IMR-90 (cell line): ENCODE data around the gene MIOX. TPM values are rescaled to one million over a fixed set of nuclear protein-coding genes. Genes with fewer than 3 reads are reported as not detected.

Experiments
- ATAC-seq: fragments of 200-7000 bp; cut with Tn5 transposase; 2 replicates; pipeline ENCODE4 v1.9.1; 2020; ENCODE audit warnings: low read depth, mild to moderate bottlenecking, moderate library complexity
- BruUV-seq: library from RNA; stranded (reverse); fragments of 400-500 nt; replicated peaks from 2 replicates; lab custom pipeline; 2021; lab: Mats Ljungman, UMichigan
- CTCF ChIA-PET: fragments of 300-600 bp; formaldehyde crosslinking; extraction: SDS; loops from one replicate; lab custom pipeline; 2021; ENCODE audit warnings: antibody characterized with exemption; lab: Yijun Ruan, JAX
- POLR2A ChIA-PET: fragments of 300-600 bp; sonication (Branson Sonifier 250); formaldehyde crosslinking; loops from one replicate; lab custom pipeline; 2022; ENCODE audit warnings: antibody characterized with exemption; ENCODE audit not compliant: unreplicated experiment; lab: Charles Lee
- DNase-seq: peaks from one replicate; pipeline ENCODE4 v3.0.0; 2013
- H2AFZ ChIP-seq: replicated peaks from 2 replicates; pipeline ENCODE3; 2013; ENCODE audit warnings: low read length, mild to moderate bottlenecking; ENCODE audit not compliant: poor library complexity
- H2AK5ac ChIP-seq: 2 replicates; pipeline ENCODE4 v1.6.1; 2013; ENCODE audit warnings: low read depth, low read length, inconsistent platforms
- H2AK9ac ChIP-seq: replicated peaks from 2 replicates; pipeline ENCODE3; 2013; ENCODE audit warnings: mild to moderate bottlenecking, low read depth, low read length, moderate library complexity; ENCODE audit not compliant: poor library complexity
- H2BK120ac ChIP-seq: 2 replicates; pipeline ENCODE4 v1.6.1; 2013; ENCODE audit warnings: low read depth, low read length, inconsistent platforms
- H2BK15ac ChIP-seq: 3 replicates; pipeline ENCODE4 v1.6.1; 2013; ENCODE audit warnings: low read depth, low read length, inconsistent platforms
- H2BK20ac ChIP-seq: 2 replicates; pipeline ENCODE4 v1.6.1; 2013; ENCODE audit warnings: low read depth, mild to moderate bottlenecking, inconsistent platforms, low read length, moderate library complexity
- H2BK5ac ChIP-seq: 2 replicates; pipeline ENCODE4 v1.6.1; 2013; ENCODE audit warnings: mild to moderate bottlenecking, low read depth, low read length, inconsistent platforms; ENCODE audit not compliant: poor library complexity, severe bottlenecking
- H3K14ac ChIP-seq: replicated peaks from 2 replicates; pipeline ENCODE4 v1.6.1; 2013; ENCODE audit warnings: low read depth, low read length, inconsistent platforms
- H3K18ac ChIP-seq: 2 replicates; pipeline ENCODE4 v1.6.1; 2013; ENCODE audit warnings: low read depth, low read length, control low read depth
- H3K23ac ChIP-seq: 2 replicates; pipeline ENCODE4 v1.6.1; 2013; ENCODE audit warnings: low read depth, low read length, inconsistent platforms
- H3K27ac ChIP-seq: 2 replicates; pipeline ENCODE4 v1.5.1; 2013; ENCODE audit warnings: mild to moderate bottlenecking, control low read depth, low read length; ENCODE audit not compliant: insufficient read depth
- H3K27me3 ChIP-seq: 2 replicates; pipeline ENCODE4 v1.6.1; 2013; ENCODE audit warnings: low read length; ENCODE audit not compliant: control insufficient read depth, insufficient read depth
- H3K36me3 ChIP-seq: 2 replicates; pipeline ENCODE4 v1.6.1; 2013; ENCODE audit warnings: low read length, mixed read lengths; ENCODE audit not compliant: control insufficient read depth, insufficient read depth
- H3K4ac ChIP-seq: 2 replicates; pipeline ENCODE4 v1.6.1; 2013; ENCODE audit warnings: low read depth, low read length, inconsistent platforms
- H3K4me1 ChIP-seq: 2 replicates; pipeline ENCODE4 v1.6.1; 2013; ENCODE audit warnings: low read length, mixed read lengths; ENCODE audit not compliant: control insufficient read depth, insufficient read depth
- H3K4me2 ChIP-seq: 2 replicates; pipeline ENCODE4 v1.6.1; 2013; ENCODE audit warnings: low read depth, mild to moderate bottlenecking, control low read depth, low read length, moderate library complexity
- H3K4me3 ChIP-seq: 2 replicates; pipeline ENCODE4 v1.5.1; 2013; ENCODE audit warnings: low read depth, mild to moderate bottlenecking, control low read depth, low read length, moderate library complexity; ENCODE audit not compliant: insufficient read depth
- H3K56ac ChIP-seq: 2 replicates; pipeline ENCODE4 v1.6.1; 2013; ENCODE audit warnings: low read length, inconsistent platforms; ENCODE audit not compliant: insufficient read depth; ENCODE audit errors: extremely low read depth
- H3K79me1 ChIP-seq, 2 experiments: 2 replicates each; pipeline ENCODE4 v1.6.1; 2013; ENCODE audit warnings: low read length in 2 of 2, inconsistent platforms in 1 of 2, low read depth in 1 of 2
- H3K9ac ChIP-seq: 2 replicates; pipeline ENCODE4 v1.6.1; 2013; ENCODE audit warnings: low read depth, low read length, control low read depth
- H3K9me1 ChIP-seq: 2 replicates; pipeline ENCODE4 v1.6.1; 2013; ENCODE audit warnings: low read length, inconsistent platforms; ENCODE audit not compliant: insufficient read depth
- H3K9me3 ChIP-seq: 2 replicates; pipeline ENCODE4 v1.6.1; 2013; ENCODE audit warnings: low read length; ENCODE audit not compliant: control insufficient read depth, insufficient read depth
- H4K20me1 ChIP-seq: 2 replicates; pipeline ENCODE4 v1.6.1; 2013; ENCODE audit warnings: low read length, inconsistent platforms; ENCODE audit not compliant: insufficient read depth
- H4K5ac ChIP-seq: 2 replicates; pipeline ENCODE4 v1.6.1; 2013; ENCODE audit warnings: mild to moderate bottlenecking, low read depth, low read length, control low read depth
- H4K8ac ChIP-seq, 2 experiments: 2 replicates each; pipeline ENCODE4 v1.6.1; 2013; ENCODE audit warnings: low read depth in 2 of 2, low read length in 2 of 2, control low read depth in 1 of 2, inconsistent platforms in 1 of 2
- H4K91ac ChIP-seq: 2 replicates; pipeline ENCODE4 v1.6.1; 2013; ENCODE audit warnings: low read depth, low read length, inconsistent platforms; ENCODE audit not compliant: insufficient read depth
- BHLHE40 ChIP-seq: fragments of 150-350 bp; IDR thresholded peaks from 2 replicates; pipeline ENCODE4 v1.6.1; 2016; ENCODE audit warnings: mild to moderate bottlenecking, low read depth, low read length
- CEBPB ChIP-seq: IDR thresholded peaks from 2 replicates; pipeline ENCODE4 v1.6.1; 2012; ENCODE audit warnings: low read depth, low read length, improper control_type of control experiment
- CHD1 ChIP-seq: IDR thresholded peaks from 2 replicates; pipeline ENCODE4 v1.6.1; 2012; ENCODE audit warnings: low read depth, low read length, improper control_type of control experiment
- CTCF ChIP-seq: conservative IDR thresholded peaks from 2 replicates; pipeline ENCODE4 v1.5.1; 2012; ENCODE audit warnings: mild to moderate bottlenecking, low read depth, low read length, improper control_type of control experiment
- MAFK ChIP-seq: IDR thresholded peaks from 2 replicates; pipeline ENCODE4 v1.6.1; 2012; ENCODE audit warnings: low read depth, low read length, improper control_type of control experiment
- MAZ ChIP-seq: IDR thresholded peaks from 2 replicates; pipeline ENCODE4 v1.6.1; 2012; ENCODE audit warnings: low read depth, mild to moderate bottlenecking, low read length, improper control_type of control experiment, moderate library complexity, borderline replicate concordance
- MXI1 ChIP-seq: IDR thresholded peaks from 2 replicates; pipeline ENCODE4 v1.6.1; 2012; ENCODE audit warnings: low read depth, mild to moderate bottlenecking, low read length, moderate library complexity, borderline replicate concordance
- NFE2L2 ChIP-seq: fragments of 150-350 bp; IDR thresholded peaks from 2 replicates; pipeline ENCODE4 v1.6.1; 2016; ENCODE audit warnings: low read depth, mild to moderate bottlenecking, low read length
- POLR2A ChIP-seq: IDR thresholded peaks from 2 replicates; pipeline ENCODE4 v1.6.1; 2012; ENCODE audit warnings: mild to moderate bottlenecking, low read depth, low read length
- RAD21 ChIP-seq: IDR thresholded peaks from 2 replicates; pipeline ENCODE4 v1.6.1; 2012; ENCODE audit warnings: low read length, improper control_type of control experiment
- RCOR1 ChIP-seq: IDR thresholded peaks from 2 replicates; pipeline ENCODE4 v1.6.1; 2012; ENCODE audit warnings: mild to moderate bottlenecking, low read length, improper control_type of control experiment; ENCODE audit not compliant: insufficient replicate concordance
- RFX5 ChIP-seq: IDR thresholded peaks from 2 replicates; pipeline ENCODE4 v1.8.0; 2012; ENCODE audit warnings: low read depth, mild to moderate bottlenecking, low read length, moderate library complexity
- USF2 ChIP-seq: fragments of 150-350 bp; IDR thresholded peaks from 2 replicates; pipeline ENCODE4 v1.6.1; 2017; ENCODE audit warnings: mild to moderate bottlenecking, antibody characterized with exemption, low read length, low read depth
- WGBS, 2 experiments: methylation state at CpG; one replicate each; pipeline versions ENCODE4 v1.1.5 to v1.1.7; 2013; ENCODE audit warnings: missing lambda C conversion rate in 2 of 2; ENCODE audit not compliant: insufficient read length in 1 of 2; ENCODE audit errors: extremely low coverage in 2 of 2; 5-methylcytosine and 5-hydroxymethylcytosine counted together
- dilution Hi-C: fragments of 300-500 bp; cut with HindIII; formaldehyde crosslinking; loops from one replicate; pipeline ENCODE4 v1.14.3; 2018; ENCODE audit warnings: low sequenced_read_pairs; ENCODE audit not compliant: unreplicated experiment
- in situ Hi-C: fragments of 300-500 bp; cut with MboI; formaldehyde crosslinking; loops from 3 replicates; pipeline ENCODE4 v1.14.3; 2019; ENCODE audit warnings: low sequenced_read_pairs, inconsistent platforms, mixed read lengths
- intact Hi-C: fragments of 100-400 bp; cut with micrococcal nuclease; formaldehyde crosslinking; loops from 2 replicates; pipeline ENCODE4 v1.10.0; 2022
- polyA plus RNA-seq, 3 experiments: library from polyadenylated mRNA; depleted of rRNA; stranded (reverse); fragments of >200 nt; gene quantifications; 2 replicates each; pipeline ENCODE4 v1.2.3, GENCODE V29; 2012; ENCODE audit warnings: low replicate concordance in 1 of 3
- total RNA-seq: library from RNA; depleted of rRNA; stranded (reverse); fragments of >200 nt; gene quantifications from 2 replicates; pipeline ENCODE4 v1.2.3, GENCODE V29; 2012
- TF ChIP-seq, protein P1 (sequence below): fragments of 150-350 bp; IDR thresholded peaks from 2 replicates; pipeline ENCODE4 v1.6.1; 2016; ENCODE audit warnings: low read depth, mild to moderate bottlenecking, low read length, moderate library complexity, borderline replicate concordance

Gene MIOX
- total and polyA plus RNA-seq, 2 of the 4 experiments (the other 2 are of a cell fraction), result not detected

DNA sequence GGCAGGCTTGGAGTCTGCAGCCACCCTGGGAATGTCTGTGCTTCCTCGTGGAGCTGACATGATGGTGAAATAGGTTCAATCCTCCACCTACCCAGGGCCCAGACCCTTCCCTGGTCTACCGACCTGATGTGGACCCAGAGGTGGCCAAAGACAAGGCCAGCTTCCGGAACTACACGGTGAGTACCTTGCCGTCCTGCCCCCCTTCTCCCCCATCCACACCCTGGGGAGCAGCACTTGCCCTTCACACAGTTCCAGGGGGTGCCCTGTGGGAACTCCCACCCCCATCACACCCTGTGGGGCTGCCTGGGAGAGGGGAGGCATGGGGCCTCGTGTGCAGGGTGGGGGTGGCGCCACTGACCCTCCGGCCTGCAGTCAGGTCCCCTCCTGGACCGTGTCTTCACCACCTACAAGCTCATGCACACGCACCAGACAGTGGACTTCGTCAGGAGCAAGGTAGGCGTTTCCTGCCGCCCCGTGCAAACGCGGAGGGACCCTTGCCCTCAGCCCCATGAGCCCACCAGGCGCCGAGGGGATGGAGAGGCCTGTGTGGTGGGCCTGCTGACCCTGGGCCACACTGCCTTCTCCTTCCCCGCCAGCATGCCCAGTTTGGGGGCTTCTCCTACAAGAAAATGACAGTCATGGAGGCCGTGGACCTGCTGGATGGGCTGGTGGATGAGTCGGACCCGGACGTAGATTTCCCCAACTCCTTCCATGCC lies 789 bp downstream of the MIOX start:
- H3K23ac ChIP-seq, result no peak overlapping the region
- DNase-seq (no peak), ATAC-seq (no peak)
- no peak overlapping the region for H4K5ac ChIP-seq
- H3K4me2 ChIP-seq, result no peak overlapping the region
- no TSS peak for BruUV-seq
- POLR2A ChIA-PET, result no interaction called here
- H4K91ac ChIP-seq, result no peak overlapping the region
- no peaks in the 10 kb centered on the region for H3K79me1 ChIP-seq
- no peaks in the 10 kb centered on the region for H3K4me1 ChIP-seq
- dilution Hi-C loops (no loop called here), in situ Hi-C loops (no loop called here), intact Hi-C loops (no loop called here)
- no peak for TF ChIP-seq BHLHE40
- no peak for TF ChIP-seq CHD1
- no peak for TF ChIP-seq MXI1
- TF ChIP-seq POLR2A, result no peak
- TF ChIP-seq CTCF, result no peak
- no peak for TF ChIP-seq CEBPB
- no peak for TF ChIP-seq RFX5
- no peak for TF ChIP-seq RCOR1
- TF ChIP-seq MAZ, result no peak
- TF ChIP-seq, protein P1, sequence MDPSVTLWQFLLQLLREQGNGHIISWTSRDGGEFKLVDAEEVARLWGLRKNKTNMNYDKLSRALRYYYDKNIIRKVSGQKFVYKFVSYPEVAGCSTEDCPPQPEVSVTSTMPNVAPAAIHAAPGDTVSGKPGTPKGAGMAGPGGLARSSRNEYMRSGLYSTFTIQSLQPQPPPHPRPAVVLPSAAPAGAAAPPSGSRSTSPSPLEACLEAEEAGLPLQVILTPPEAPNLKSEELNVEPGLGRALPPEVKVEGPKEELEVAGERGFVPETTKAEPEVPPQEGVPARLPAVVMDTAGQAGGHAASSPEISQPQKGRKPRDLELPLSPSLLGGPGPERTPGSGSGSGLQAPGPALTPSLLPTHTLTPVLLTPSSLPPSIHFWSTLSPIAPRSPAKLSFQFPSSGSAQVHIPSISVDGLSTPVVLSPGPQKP, result no peak
- no peak for TF ChIP-seq MAFK
- TF ChIP-seq NFE2L2, result no peak
- TF ChIP-seq RAD21, result no peak
- no peak for TF ChIP-seq USF2
- no peak overlapping the region for H3K9ac ChIP-seq
- CTCF ChIA-PET, result interaction anchor here (0.5 kb wide), 1 partner anchor 128 kb away, joined by 3 read pairs; no protein-coding TSS in a partner anchor
- H3K14ac ChIP-seq, result no peak overlapping the region
- no peak overlapping the region for H2AFZ ChIP-seq
- no peak overlapping the region for H4K8ac ChIP-seq
- H3K18ac ChIP-seq, result no peak overlapping the region
- H3K9me1 ChIP-seq, result no peaks in the 10 kb centered on the region
- H3K9me3 ChIP-seq, result no peaks in the 10 kb centered on the region
- no CpG with 5 or more reads among the region's 23 CpGs for WGBS, 2 experiments
- no peak overlapping the region for H2AK5ac ChIP-seq
- H2BK15ac ChIP-seq, result no peak overlapping the region
- H2BK20ac ChIP-seq, result no peak overlapping the region
- no peak overlapping the region for H2AK9ac ChIP-seq
- no peak overlapping the region for H3K4me3 ChIP-seq
- no peak overlapping the region for H3K56ac ChIP-seq
- no peak overlapping the region for H3K4ac ChIP-seq
- peaks cover 4% of the 10 kb centered on the region; the same call in 1 of the 2 replicates for H3K36me3 ChIP-seq
- H3K27ac ChIP-seq, result no peak overlapping the region
- H2BK5ac ChIP-seq, result no peak overlapping the region
- H3K27me3 ChIP-seq, result no peaks in the 10 kb centered on the region; the same call in 1 of the 2 replicates
- H4K20me1 ChIP-seq, result no peaks in the 10 kb centered on the region; the same call in 1 of the 2 replicates
- no peak overlapping the region for H2BK120ac ChIP-seq
